ENCODE data around the gene PDE11A. TPM values are rescaled to one million over a fixed set of nuclear protein-coding genes. Genes with fewer than 3 reads are reported as not detected.

The PDE11A gene
- total and polyA plus RNA-seq, 2 of the 8 experiments (the other 6 are each of a cell fraction or from before 2014, with no cell fraction given) = 0.19 to 0.23 TPM

GRCh38 chr2:177832611-177833433, 239.8 kb downstream of the PDE11A start (continued):
- TF ChIP-seq CHD7 (IDR thresholded peaks at IDR 0.05; ENCODE audit: insufficient replicate concordance, low read length) (no peak), KDM1A (IDR thresholded peaks at IDR 0.05; ENCODE audit: borderline replicate concordance, low read length) (no peak), CBX8 (IDR thresholded peaks at IDR 0.05; ENCODE audit: borderline replicate concordance, low read depth, low read length) (no peak), SIX5 (IDR thresholded peaks at IDR 0.05; ENCODE audit: low read depth, low read length) (no peak), HDAC2 (IDR thresholded peaks at IDR 0.05; ENCODE audit: borderline replicate concordance in 1 of 2, low read depth in 2 of 2, low read length in 2 of 2) (no peak), ATF2 (IDR thresholded peaks at IDR 0.05; ENCODE audit: low read length) (no peak), CTBP2 (IDR thresholded peaks at IDR 0.05; ENCODE audit: borderline replicate concordance, insufficient read depth, insufficient read length, low read length) (no peak)

Measured in H1 (cell line).